ENCODE measurements around the gene CACNA2D4. TPM values are rescaled to one million over a fixed set of nuclear protein-coding genes. Genes with fewer than 3 reads are reported as not detected.

The CACNA2D4 gene
- total RNA-seq, 4 donors from 2014 or later, result 0.27 to 3.1 (median 0.92) TPM

- WGBS, 2 donors, result 63 to 80% methylated on average over 3 to 7 of the region's 7 CpGs
- Histone ChIP-seq H3K9me3 (no peaks in the 10 kb centered on the region), H3K4me3 (no peak overlapping the region), H3K36me3 (peaks cover 3 to 33% (median 5%) of the 10 kb centered on the region in 3 donors), H3K27ac (no peak overlapping the region), H3K4me1 (peaks cover under 1 to 27% (median 7%) of the 10 kb centered on the region in 3 donors), H3K27me3 (no peaks in the 10 kb centered on the region)
- TF ChIP-seq POLR2A (IDR thresholded peaks at IDR 0.05), result no peak
- TF ChIP-seq CTCF (IDR thresholded peaks at IDR 0.05), result no peak
- intact Hi-C loops (cut with DNase I), result loop anchor here (5.0 kb wide), 1 partner anchor 158 kb away; no protein-coding TSS in a partner anchor
- DNase-seq, result no peak
These were observed 128.0 kb downstream of the CACNA2D4 start for GRCh38 chr12:1790444-1790843.

- Histone ChIP-seq H3K27me3 (no peaks in the 10 kb centered on the region), H3K4me3 (no peak overlapping the region), H3K36me3 (peaks cover 3 to 59% (median 5%) of the 10 kb centered on the region in 3 donors), H3K9me3 (no peaks in the 10 kb centered on the region), H3K27ac (no peak overlapping the region), H3K4me1 (peaks cover 0 to 15% (median 1%) of the 10 kb centered on the region in 3 donors)
- 52 to 63% methylated on average over 6 of the region's 6 CpGs for WGBS, 2 donors
- intact Hi-C loops (cut with DNase I), result no loop called here
- no peak for DNase-seq
- no peak for TF ChIP-seq POLR2A (IDR thresholded peaks at IDR 0.05)
- no peak for TF ChIP-seq CTCF (IDR thresholded peaks at IDR 0.05)
These were observed 130.7 kb downstream of the CACNA2D4 start for GRCh38 chr12:1787714-1788113.

GRCh38 chr12:1782215-1782614 lies 136.2 kb downstream of the CACNA2D4 start:
- no peak for DNase-seq
- H3K9me3 ChIP-seq, result no peaks in the 10 kb centered on the region
- no peak for TF ChIP-seq POLR2A (IDR thresholded peaks at IDR 0.05)
- TF ChIP-seq CTCF (IDR thresholded peaks at IDR 0.05), result no peak
- no peak overlapping the region for H3K4me3 ChIP-seq
- intact Hi-C loops (cut with DNase I), result no loop called here
- H3K27ac ChIP-seq, result no peak overlapping the region
- peaks cover 0 to 16% (median 8%) of the 10 kb centered on the region in 3 donors for H3K4me1 ChIP-seq
- H3K27me3 ChIP-seq, result no peaks in the 10 kb centered on the region
- H3K36me3 ChIP-seq, result peaks cover 3 to 88% (median 5%) of the 10 kb centered on the region in 3 donors
- 70 to 71% methylated on average over 2 of the region's 2 CpGs for WGBS, 2 donors

GRCh38 chr12:1781772-1782171 lies 136.7 kb downstream of the CACNA2D4 start:
- Histone ChIP-seq H3K4me1 (peaks cover 0 to 20% (median 8%) of the 10 kb centered on the region in 3 donors), H3K27me3 (no peaks in the 10 kb centered on the region), H3K4me3 (no peak overlapping the region), H3K9me3 (no peaks in the 10 kb centered on the region), H3K27ac (no peak overlapping the region), H3K36me3 (peaks cover 3 to 84% (median 5%) of the 10 kb centered on the region in 3 donors)
- no peak for DNase-seq
- 50 to 55% methylated on average over 1 to 2 of the region's 2 CpGs for WGBS, 2 donors
- TF ChIP-seq POLR2A (IDR thresholded peaks at IDR 0.05), result no peak
- TF ChIP-seq CTCF (IDR thresholded peaks at IDR 0.05), result no peak
- intact Hi-C loops (cut with DNase I), result no loop called here

- intact Hi-C loops (cut with DNase I), result no loop called here
- Histone ChIP-seq H3K27me3 (no peaks in the 10 kb centered on the region), H3K4me3 (no peak overlapping the region), H3K36me3 (peaks cover 0 to 79% (median 0%) of the 10 kb centered on the region in 3 donors), H3K9me3 (no peaks in the 10 kb centered on the region), H3K27ac (no peak overlapping the region), H3K4me1 (peaks cover 10 to 30% (median 12%) of the 10 kb centered on the region in 3 donors)
- 25 to 63% methylated on average over 1 of the region's 1 CpG for WGBS, 2 donors
- no peak for TF ChIP-seq POLR2A (IDR thresholded peaks at IDR 0.05)
- TF ChIP-seq CTCF (IDR thresholded peaks at IDR 0.05), result no peak
- DNase-seq, result no peak
These were observed 138.7 kb downstream of the CACNA2D4 start for GRCh38 chr12:1779783-1780182.
